ENCODE results near the gene CACNA1D.

The CACNA1D gene

GRCh38 chr3:53691349-53691748 is 196.9 kb downstream of the CACNA1D start:
- no peak for DNase-seq (ENCODE audit: low spot score)

- DNase-seq (ENCODE audit: low spot score), result no peak
Measured at GRCh38 chr3:53691885-53692284, 197.5 kb downstream of the CACNA1D start.

- DNase-seq (ENCODE audit: low spot score), result no peak
Measured at GRCh38 chr3:53693451-53693850, 199.0 kb downstream of the CACNA1D start.

GRCh38 chr3:53694046-53694445 is 199.6 kb downstream of the CACNA1D start:
- DNase-seq (ENCODE audit: low spot score), result no peak

DNA sequence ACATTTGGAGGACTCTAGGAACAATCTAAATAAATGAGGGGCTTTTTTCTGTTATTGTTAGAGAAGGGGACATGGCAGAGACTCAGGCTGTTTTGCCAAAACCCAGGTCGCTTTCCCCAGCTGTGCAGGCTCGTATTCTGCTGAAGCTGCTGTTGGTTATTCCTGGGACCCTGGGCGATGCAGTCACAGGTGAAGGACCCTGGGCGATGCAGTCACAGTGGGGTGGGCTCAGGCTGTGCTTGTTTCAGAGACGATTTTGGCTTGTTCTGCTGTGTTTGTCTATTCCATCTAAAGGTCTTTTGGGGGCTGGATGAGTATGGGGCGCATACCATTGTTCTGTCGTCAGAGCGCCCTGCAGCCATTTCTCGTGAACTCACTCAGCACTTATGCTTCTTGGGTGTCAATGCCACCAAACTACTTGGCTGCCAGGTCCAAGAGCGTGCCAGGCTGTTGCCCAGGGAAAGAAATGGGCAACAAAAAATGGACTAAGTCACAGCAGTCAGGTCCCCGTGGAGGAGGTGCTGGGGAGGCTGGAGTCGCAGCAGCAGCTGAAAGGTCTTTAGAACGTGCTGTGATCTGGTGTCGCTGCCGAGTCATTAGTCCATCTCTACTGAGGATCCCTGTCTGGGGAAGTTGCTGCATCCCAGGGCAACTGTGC is 200.4 kb downstream of the CACNA1D start:
- no peak for DNase-seq (ENCODE audit: low spot score)

DNA sequence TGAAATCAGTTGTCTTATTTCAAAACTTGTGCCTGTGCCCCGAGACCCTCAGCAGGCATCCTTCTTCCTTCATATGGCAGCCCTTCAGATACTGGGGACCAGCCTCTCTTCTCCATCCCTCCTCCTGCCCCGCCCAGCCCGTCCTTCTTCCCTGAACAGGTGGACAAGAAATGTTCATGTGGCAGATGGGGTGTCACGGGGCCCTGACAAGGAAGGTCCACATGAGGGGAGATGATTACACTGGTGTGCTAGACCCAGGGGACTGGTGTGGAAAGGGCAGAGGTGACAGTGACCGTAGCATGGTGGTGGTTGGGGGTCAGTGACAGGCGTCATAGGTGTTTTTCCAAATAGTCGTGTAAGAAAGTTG is 200.9 kb downstream of the CACNA1D start:
- DNase-seq (ENCODE audit: low spot score), result no peak

DNA sequence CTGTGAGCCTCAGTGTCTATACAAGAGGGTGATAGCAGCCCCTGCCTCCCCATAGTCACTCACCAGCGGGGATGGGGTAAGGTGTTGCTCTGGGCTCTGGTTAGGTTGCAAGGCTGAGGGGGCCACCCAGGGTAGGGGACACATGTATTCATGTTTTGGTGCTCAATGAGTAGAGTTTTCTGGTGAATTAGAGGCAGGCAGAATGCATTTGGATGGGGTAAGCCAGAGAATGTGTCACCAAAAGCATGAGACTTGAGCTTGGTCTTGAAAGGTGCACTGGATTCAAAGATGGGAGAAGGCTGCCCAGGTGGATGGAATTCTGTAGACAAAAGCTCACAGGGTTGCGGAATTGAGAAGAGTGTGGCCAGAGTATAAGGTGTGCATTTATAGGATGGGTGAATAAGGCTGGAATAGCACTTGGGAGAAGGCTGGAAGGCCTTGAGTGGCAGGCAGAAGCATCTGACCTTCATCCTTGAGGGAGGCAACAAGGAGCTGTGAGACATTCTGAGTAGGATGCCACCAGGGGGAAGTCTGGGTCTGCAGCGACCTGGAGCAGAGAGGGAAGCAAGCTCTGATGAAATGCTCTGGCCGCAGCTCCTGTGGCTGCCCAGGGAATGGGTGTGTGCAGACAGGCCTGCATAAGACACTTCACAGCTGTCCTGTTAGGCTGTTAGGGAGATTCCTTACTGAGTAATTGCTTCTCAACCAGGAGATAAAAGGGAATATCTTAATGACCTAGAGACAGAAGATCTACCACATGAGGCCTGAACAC is 202.2 kb downstream of the CACNA1D start:
- DNase-seq (ENCODE audit: low spot score), result no peak

- no peak for DNase-seq (ENCODE audit: low spot score)
Measured at GRCh38 chr3:53700441-53700840, 206.0 kb downstream of the CACNA1D start.

GRCh38 chr3:53702776-53703530 is 208.5 kb downstream of the CACNA1D start:
- no peak for DNase-seq (ENCODE audit: low spot score)

DNA sequence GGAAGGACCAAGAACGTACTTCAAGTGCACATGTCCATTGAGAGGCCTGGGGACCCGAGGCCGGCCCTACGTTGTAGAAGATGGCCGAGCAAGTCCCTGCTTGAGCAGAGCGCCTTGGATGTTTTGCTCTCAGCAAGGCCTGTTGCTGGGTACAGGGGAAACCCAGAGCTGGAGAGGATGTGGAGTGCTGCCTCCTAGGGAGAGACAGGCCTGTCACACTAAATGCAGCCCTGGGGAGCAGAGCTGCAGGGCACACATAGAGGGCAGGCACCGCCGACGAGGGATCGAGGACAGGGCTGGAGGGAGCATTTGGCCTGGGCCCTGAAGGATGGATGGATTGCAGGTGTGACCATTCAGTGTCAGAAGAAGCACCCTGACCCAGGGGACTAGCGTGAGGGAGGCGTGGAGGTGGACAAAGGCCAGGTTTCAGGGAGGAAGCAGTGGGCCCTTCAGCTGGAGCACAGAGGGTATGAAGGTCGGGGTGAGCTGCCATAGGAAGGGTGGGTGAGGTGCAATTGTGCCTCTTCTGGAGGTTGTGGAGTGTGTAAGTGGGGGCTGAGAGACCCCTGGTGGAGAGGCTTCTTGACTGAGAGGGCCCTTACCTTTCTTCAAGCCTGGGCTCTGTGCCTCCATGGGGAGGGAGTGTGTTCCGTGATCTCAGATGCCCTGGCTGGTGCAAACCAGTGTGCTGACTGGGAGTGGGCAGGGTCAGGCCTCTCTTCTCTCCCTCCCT is 209.4 kb downstream of the CACNA1D start:
- no peak for DNase-seq (ENCODE audit: low spot score)

DNA sequence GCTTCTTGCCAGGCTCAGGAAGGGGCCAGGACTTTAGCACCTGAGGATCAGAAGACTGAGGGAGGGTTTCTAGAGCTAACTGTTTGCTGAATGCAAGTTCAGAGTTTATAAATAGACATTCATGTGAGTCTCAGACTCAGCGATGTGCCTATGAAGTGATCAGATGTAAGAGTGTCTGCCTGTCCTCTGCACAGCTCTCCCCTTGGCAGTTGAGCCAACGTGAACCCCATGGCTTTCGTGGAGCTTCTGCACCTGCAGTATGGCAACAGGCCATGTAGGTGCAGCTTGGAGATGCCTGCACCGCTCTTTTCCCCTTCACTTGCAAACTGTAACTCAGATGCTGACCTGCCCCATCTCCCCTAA is 209.9 kb downstream of the CACNA1D start:
- DNase-seq (ENCODE audit: low spot score), result no peak

- no peak for DNase-seq (ENCODE audit: low spot score)
Measured at GRCh38 chr3:53705024-53705745, 210.8 kb downstream of the CACNA1D start.

DNA sequence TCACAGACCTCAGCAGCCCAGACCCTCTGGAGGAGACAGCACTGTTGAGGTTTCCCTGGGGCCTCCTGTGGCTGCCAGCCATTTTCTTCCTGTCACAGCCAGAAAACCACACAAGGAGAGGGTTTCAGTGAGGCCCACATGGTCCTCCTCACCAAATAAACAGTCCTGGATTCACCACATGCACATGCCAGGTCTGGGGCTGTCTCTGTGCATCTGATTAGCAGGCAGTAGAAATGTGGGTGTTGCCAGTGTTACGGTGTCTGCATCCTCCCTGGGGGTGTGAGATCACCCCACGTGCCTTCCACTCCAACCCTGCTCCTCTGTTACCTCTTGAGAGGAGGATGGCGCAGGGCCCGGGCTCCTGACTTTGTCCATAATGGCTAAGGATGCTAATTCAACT is 211.4 kb downstream of the CACNA1D start:
- DNase-seq (ENCODE audit: low spot score), result no peak

- DNase-seq (ENCODE audit: low spot score), result no peak
Measured at GRCh38 chr3:53707222-53707621, 212.8 kb downstream of the CACNA1D start.

- no peak for DNase-seq (ENCODE audit: low spot score)
Measured at GRCh38 chr3:53708001-53708621, 213.7 kb downstream of the CACNA1D start.

DNA sequence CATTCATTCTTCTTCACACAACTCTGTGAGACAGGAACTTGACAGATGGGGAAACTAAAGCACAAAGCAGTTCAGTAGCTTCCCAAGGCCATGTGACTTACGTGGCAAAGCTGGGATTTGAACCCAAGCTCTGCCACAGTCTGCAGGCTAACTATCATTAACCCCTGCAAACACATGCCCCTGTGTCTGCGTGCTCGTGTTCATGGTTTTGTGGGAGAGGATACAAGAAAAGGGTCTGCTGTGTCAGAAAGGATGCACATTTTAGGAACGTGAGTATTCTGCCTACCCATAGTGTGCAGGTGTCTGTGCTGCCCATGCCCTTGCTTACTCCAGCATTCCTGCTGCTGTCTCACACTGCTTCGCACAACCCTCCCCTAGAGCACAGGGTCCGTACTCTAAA is 214.8 kb downstream of the CACNA1D start:
- DNase-seq (ENCODE audit: low spot score), result no peak

- DNase-seq (ENCODE audit: low spot score), result peak; percentile 88
Measured at GRCh38 chr3:53709860-53710674, 215.7 kb downstream of the CACNA1D start.

DNA sequence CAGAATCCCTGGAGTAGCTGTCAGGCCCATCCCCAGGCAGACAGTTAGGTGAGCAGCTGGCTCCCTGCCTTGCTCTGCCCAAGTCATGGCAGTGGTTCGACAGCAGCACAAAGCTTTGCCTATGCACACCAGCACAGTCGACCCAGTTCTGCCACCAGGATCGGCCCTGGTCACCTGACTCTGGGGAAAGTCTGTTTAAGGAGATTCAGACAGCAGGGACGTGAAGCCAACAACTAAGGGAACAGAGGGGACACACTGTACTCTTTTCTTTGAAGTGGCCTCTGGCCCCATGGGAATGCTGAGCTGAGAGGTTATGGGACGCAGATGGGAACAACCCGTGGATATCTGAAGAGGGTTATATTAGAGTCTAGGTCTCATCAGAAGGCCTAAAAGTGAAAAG is 217.0 kb downstream of the CACNA1D start:
- no peak for DNase-seq (ENCODE audit: low spot score)

DNA sequence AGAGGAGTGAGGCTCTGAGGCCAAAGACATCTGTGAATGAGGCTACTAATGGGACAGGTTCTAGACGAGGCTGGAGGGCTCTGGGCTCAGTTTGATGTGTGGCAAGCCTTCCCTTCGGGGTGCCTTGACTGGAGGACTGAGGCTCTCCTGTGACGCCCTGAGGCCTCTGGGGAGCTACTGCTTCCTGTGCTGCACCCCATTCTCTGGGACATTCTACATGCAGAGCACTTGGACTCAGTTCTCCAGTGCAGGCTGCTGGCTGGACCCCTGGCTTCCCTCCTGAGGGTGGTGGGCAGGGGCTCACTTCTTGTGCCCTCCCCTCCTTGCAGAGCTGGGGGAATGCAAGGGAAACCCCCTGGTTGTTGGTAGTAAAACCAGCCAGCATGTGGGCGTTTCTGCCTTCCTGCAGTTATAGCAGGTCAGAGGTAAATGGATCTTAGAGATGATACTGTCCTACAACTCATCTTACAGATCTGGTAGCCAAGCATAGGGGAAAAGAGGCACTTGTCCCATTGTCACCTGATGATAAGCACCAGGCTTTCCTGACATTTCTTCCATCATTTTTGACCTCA is 218.5 kb downstream of the CACNA1D start:
- DNase-seq (ENCODE audit: low spot score), result no peak

GRCh38 chr3:53713626-53714025 is 219.2 kb downstream of the CACNA1D start:
- DNase-seq (ENCODE audit: low spot score), result no peak
